PC-9 (cell line): ENCODE results near the gene THY1.

Experiments
- CTCF ChIP-seq: fragments of 200-600 bp; sonication (generic); conservative IDR thresholded peaks from 2 replicates; pipeline ENCODE4 v1.6.1; 2017; ENCODE audit warnings: mixed run types, antibody characterized with exemption, mild to moderate bottlenecking, moderate library complexity
- EZH2 ChIP-seq: fragments of 200-600 bp; sonication (generic); IDR thresholded peaks from 2 replicates; pipeline ENCODE4 v1.8.0; 2017; ENCODE audit warnings: antibody characterized with exemption, low read depth

GRCh38 chr11:119432484-119433357 lies 9.7 kb upstream of the THY1 start:
- TF ChIP-seq CTCF = no peak
- no peak for TF ChIP-seq EZH2
